Measurements from ENCODE around the gene LRRC14B. TPM values are rescaled to one million over a fixed set of nuclear protein-coding genes. Genes with fewer than 3 reads are reported as not detected.

Gene LRRC14B
- total and polyA plus RNA-seq, 2 of the 13 experiments (the other 11 are each of a cell fraction or from before 2014, with no cell fraction given), result not detected

- peaks cover 17 to 29% of the 10 kb centered on the region in 2 experiments; a peak in 4 of 5 replicates for H3K36me3 ChIP-seq (replicated peaks in 1 of 2; ENCODE audit: control insufficient read depth in 1 of 2, insufficient read depth in 2 of 2, low read length in 2 of 2)
- intact Hi-C loops (cut with micrococcal nuclease; ENCODE audit: unreplicated experiment), result no loop called here
- POLR2A ChIA-PET, result no interaction called here
- BruUV-seq (replicated peaks), result no TSS peak
- no peak for FAIRE-seq
- H3K9me3 ChIP-seq (ENCODE audit: low read length), result no peaks in the 10 kb centered on the region
- DNase-seq (ENCODE audit: low spot score), result no peak
- peaks cover 3% of the 10 kb centered on the region; the same call in 1 of the 2 replicates for H4K20me1 ChIP-seq (ENCODE audit: insufficient read depth, low read length)
- WGBS (ENCODE audit: low lambda C conversion rate), result 90% methylated on average over 8 of the region's 8 CpGs
- CTCF ChIA-PET (ENCODE audit: low intra/inter-chr PET ratio, low total read pairs), result no interaction called here
- no peaks in the 10 kb centered on the region for H3K27me3 ChIP-seq (ENCODE audit: control insufficient read depth in 1 of 2, insufficient read depth in 2 of 2, low read length in 2 of 2)
- H3K4me1 ChIP-seq (ENCODE audit: insufficient read depth, low read length), result no peaks in the 10 kb centered on the region
- in situ Hi-C loops (cut with HindIII; ENCODE audit: extremely low pct_ligation_motif_present, low pct_unique_long_range_greater_than_20kb), result no loop called here
- H3K27ac ChIP-seq (ENCODE audit: extremely low read length, insufficient read depth, low read length), result no peak overlapping the region
- H3K9ac ChIP-seq (ENCODE audit: insufficient read depth, low read depth, low read length), result no peak overlapping the region
- no peaks in the 10 kb centered on the region for H3K79me2 ChIP-seq (ENCODE audit: insufficient read depth, low read length)
- TF ChIP-seq SNAPC2 (CRISPR knock-in tag; IDR thresholded peaks at IDR 0.05) (no peak), HMGXB4 (CRISPR knock-in tag; IDR thresholded peaks at IDR 0.05; ENCODE audit: borderline replicate concordance in 1 of 2, low read depth in 1 of 2) (no peak), ZBTB21 (CRISPR knock-in tag; IDR thresholded peaks at IDR 0.05) (no peak), SP1 (IDR thresholded peaks at IDR 0.05) (no peak), SP1 (CRISPR knock-in tag; IDR thresholded peaks at IDR 0.05) (no peak), PREB (CRISPR knock-in tag; IDR thresholded peaks at IDR 0.05) (no peak), SMC3 (IDR thresholded peaks at IDR 0.05; ENCODE audit: low read length) (no peak), ZZZ3 (CRISPR knock-in tag; IDR thresholded peaks at IDR 0.05; ENCODE audit: borderline replicate concordance) (no peak), TFDP2 (CRISPR knock-in tag; IDR thresholded peaks at IDR 0.05) (no peak), ATF7 (IDR thresholded peaks at IDR 0.05) (no peak), ATF7 (CRISPR knock-in tag; IDR thresholded peaks at IDR 0.05) (no peak)
- no peak overlapping the region for H2AFZ ChIP-seq (ENCODE audit: low read length)
- ATAC-seq, result no peak
- no peak overlapping the region for H3K4me3 ChIP-seq (replicated peaks in 1 of 3; ENCODE audit: insufficient read depth in 1 of 3, low read depth in 2 of 3, low read length in 3 of 3)
- no peak overlapping the region for H3K4me2 ChIP-seq (ENCODE audit: low read depth, low read length)
These were observed 10.4 kb downstream of the LRRC14B start for GRCh38 chr5:201672-202071.
